ENCODE results near the gene ATP6V0E2.

The ATP6V0E2 gene

DNA sequence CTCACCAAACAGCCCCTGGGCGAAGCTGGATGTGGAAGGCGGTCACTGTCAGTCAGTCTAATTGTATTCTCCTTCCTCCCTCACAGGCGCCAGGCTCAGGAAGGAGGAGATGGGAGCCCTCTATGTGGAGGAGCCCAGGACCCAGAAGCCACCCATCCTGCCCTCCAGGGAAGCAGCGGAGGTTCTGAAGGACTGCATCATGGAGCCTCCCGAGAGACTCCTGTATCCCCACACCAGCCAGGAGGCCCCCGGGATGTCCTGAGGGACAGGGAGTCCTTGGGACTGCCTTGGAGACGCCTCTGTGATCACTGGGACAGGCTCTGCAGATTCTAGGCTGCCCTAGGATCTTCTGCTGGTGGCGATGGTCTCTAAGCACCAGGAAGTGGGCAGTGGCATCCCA is 9.7 kb upstream of the ATP6V0E2 start:
- no peak overlapping the region for H3K4me3 ChIP-seq (ENCODE audit: low read depth, low read length)
- DNase-seq (ENCODE audit: low read depth) = no peak
- TF ChIP-seq, protein P1, sequence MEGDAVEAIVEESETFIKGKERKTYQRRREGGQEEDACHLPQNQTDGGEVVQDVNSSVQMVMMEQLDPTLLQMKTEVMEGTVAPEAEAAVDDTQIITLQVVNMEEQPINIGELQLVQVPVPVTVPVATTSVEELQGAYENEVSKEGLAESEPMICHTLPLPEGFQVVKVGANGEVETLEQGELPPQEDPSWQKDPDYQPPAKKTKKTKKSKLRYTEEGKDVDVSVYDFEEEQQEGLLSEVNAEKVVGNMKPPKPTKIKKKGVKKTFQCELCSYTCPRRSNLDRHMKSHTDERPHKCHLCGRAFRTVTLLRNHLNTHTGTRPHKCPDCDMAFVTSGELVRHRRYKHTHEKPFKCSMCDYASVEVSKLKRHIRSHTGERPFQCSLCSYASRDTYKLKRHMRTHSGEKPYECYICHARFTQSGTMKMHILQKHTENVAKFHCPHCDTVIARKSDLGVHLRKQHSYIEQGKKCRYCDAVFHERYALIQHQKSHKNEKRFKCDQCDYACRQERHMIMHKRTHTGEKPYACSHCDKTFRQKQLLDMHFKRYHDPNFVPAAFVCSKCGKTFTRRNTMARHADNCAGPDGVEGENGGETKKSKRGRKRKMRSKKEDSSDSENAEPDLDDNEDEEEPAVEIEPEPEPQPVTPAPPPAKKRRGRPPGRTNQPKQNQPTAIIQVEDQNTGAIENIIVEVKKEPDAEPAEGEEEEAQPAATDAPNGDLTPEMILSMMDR (conservative IDR thresholded peaks at IDR 0.05; ENCODE audit: low read depth, low read length) = no peak

DNA sequence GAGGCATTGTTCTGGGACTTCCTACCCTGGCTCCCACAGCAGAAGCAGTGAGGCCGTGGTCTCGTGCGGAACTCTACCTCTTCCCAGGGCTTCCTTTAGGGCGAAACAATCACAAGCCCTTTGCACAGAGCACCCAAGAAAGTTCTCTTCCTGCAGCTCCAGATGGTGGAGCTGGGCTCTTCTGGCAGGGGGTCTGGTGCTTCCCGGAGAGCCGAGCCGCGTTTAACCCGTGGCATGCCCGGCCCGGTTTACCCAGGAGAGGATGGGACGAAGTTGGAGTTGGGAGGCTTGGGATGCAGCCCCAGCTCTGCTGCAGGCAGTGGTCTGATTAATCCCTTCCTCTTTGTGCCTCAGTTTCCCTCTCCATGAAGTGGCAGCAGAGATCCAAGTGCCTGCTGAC is 9.0 kb upstream of the ATP6V0E2 start:
- H3K4me3 ChIP-seq (ENCODE audit: low read depth, low read length) = no peak overlapping the region
- no peak for DNase-seq (ENCODE audit: low read depth)
- TF ChIP-seq, protein P1 (conservative IDR thresholded peaks at IDR 0.05; ENCODE audit: low read depth, low read length) = no peak

DNA sequence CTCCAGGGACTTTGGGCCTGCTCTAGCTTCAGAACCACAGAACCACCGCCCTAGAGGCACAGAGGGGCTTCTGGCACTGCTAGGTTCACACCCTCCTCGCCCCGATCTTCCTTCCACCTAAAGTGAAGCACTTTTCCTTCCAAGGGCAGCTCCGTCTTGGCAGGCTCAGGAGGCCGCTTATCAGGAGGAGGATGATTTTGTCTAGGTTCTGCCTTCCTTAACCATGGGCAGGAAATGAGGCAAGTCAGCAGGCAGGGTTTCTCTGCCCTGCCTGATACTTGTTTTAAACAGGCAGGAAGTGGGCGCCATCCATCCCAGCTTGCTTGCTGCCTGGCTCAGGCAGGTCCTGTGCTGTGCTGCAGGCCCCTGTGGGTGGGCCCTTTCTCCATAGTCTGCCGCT is 8.3 kb upstream of the ATP6V0E2 start:
- TF ChIP-seq, protein P1 (conservative IDR thresholded peaks at IDR 0.05; ENCODE audit: low read depth, low read length) = no peak
- DNase-seq (ENCODE audit: low read depth) = peak; percentile 49
- H3K4me3 ChIP-seq (ENCODE audit: low read depth, low read length) = no peak overlapping the region

DNA sequence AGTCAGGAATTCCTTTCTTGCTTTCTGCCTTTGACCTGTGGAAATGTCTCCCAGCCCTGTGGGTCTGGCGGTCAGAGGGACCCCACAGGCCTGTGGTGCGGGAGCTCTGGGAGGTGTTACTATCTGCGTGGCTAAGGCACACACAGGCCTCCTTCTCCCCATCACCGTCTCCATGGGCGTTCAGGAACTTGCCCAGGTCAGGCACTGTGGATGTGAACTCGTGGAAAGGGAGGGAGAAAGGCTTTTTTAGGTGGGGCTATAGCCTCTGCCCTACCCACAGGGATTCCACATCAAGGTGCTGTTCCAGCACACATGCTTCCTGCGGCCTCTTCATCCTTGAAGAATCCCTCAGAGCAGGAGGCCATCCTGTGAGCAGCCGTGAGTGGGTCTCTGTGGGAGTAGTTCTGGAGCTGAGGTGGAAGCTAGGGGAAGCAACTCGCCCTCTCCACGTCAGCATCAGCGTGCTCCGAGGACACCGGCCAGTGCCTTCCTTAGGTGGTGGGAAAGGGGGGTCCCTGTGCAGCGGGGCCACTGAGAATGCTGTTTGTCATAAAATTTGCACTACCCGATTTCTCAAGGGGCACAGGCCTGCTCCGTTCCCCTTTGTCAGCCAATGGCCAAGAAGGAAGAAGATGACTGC is 7.5 kb upstream of the ATP6V0E2 start:
- DNase-seq (ENCODE audit: low read depth) = no peak
- no peak overlapping the region for H3K4me3 ChIP-seq (ENCODE audit: low read depth, low read length)
- TF ChIP-seq, protein P1 (conservative IDR thresholded peaks at IDR 0.05; ENCODE audit: low read depth, low read length) = no peak

DNA sequence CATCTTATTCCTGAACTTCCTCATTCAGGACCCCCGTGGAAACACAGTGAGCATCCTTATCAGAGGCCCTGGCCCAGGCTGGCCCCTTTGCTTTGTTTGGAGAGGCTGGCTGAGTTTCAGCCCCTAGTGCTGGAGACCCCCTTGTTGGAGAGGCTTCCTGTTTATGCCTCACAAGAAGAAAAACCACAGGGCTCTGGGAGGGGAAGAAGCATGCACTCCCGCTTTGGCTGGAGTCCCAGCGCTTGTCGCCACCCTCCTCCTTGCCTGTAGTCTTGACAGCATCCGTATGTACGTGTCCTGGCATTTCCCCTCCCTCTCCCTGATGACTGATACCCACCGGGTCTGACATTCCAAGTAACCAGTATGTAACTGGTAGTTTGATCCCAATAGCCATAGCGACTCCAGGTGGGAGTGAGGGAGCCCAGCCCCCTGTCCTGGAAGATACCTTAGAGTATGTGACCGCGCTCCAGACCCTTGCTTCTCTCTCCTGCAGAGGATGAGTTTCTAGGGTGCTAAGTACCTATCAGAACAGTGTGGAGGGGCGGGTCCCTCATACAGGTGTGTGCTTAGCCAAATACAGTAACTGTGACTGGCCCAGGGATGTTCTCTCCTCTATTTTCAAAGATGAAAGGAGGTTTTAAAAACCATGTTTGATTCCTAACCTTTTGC is 6.9 kb upstream of the ATP6V0E2 start:
- TF ChIP-seq, protein P1 (conservative IDR thresholded peaks at IDR 0.05; ENCODE audit: low read depth, low read length) = no peak
- H3K4me3 ChIP-seq (ENCODE audit: low read depth, low read length) = no peak overlapping the region
- DNase-seq (ENCODE audit: low read depth) = peak; percentile 92

DNA sequence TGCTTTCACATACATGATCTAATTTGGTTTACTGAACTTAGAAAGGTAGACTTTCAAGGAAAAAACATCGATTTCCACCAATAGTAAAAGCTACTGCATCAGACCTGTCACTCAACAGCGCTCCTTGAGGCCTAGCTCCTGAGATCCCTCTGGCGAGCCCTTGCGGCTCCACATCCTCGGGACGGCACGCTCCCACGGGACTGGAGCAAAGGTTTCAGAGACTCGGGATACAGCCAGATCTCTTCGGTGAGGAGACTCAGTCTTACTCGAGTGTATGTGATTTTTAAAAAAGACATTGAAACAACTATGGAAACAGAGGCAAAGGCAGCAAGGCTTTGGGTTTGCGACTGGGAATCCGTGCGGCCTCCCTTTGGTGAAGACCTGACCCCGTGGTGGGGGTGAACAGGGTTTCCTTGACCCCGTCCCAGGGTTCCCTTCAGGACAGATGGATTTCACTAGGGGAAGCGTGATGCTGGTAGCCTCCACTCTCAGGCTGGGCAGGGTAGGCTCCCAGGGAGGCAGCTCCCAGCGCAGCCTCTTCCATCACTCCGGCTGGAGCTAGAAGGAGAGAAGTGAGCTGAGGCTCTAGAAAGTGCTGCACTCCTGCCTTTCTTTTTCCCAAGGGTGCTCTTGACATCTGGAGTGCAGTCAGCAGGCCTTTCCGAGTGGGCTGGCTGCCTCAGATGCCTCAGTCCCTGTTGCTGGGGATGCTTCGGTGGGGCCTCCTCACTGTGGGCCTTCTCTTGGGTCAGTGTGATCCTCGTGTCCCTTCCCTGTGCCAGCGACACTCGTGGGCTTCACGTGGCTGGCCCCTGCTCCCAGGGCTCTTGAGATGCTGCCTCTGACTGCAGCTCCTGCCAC is 5.8 kb upstream of the ATP6V0E2 start:
- no peak overlapping the region for H3K4me3 ChIP-seq (ENCODE audit: low read depth, low read length)
- TF ChIP-seq, protein P1 (conservative IDR thresholded peaks at IDR 0.05; ENCODE audit: low read depth, low read length) = no peak
- no peak for DNase-seq (ENCODE audit: low read depth)
